Naive thymus-derived CD8-positive, alpha-beta T cell (primary cell): Measurements from ENCODE around the gene MTHFD1. TPM values are rescaled to one million over a fixed set of nuclear protein-coding genes. Genes with fewer than 3 reads are reported as not detected.

Source experiments
- ATAC-seq, 2 donors: fragments of 150-1000 bp; cut with Tn5 transposase in 1 of 2; sonication (Bioruptor Pico), chemical (Tn5 transposase) in 1 of 2; 1 replicate in 1 of 2; 2 replicates in 1 of 2; pipeline ENCODE4 v1.10.0; 2021; ENCODE audit warnings: mild to moderate bottlenecking in 2 of 2, moderate library complexity in 2 of 2
- POLR2A ChIA-PET: fragments of 350-600 bp; sonication (Branson Sonifier 250); formaldehyde crosslinking; loops from one replicate; lab custom pipeline; 2021; ENCODE audit warnings: antibody characterized with exemption; lab: Charles Lee
- DNase-seq, 10 donors: peaks; one replicate each; pipeline versions ENCODE4 v3.0.0 to v3.0.0-alpha.2; 2020 to 2022
- H3K27ac Mint-ChIP-seq, 10 donors: one replicate each; pipeline ENCODE4 v1.8.0; 2020 to 2022; ENCODE audit warnings: mild to moderate bottlenecking in 10 of 10, mixed read lengths in 10 of 10, moderate library complexity in 4 of 10, inconsistent platforms in 1 of 10
- H3K27me3 Mint-ChIP-seq, 5 donors: one replicate each; pipeline ENCODE4 v1.8.0; 2021 to 2022; ENCODE audit warnings: mixed read lengths in 5 of 5
- H3K36me3 Mint-ChIP-seq, 3 donors: one replicate each; pipeline ENCODE4 v1.8.0; 2020 to 2022; ENCODE audit warnings: mixed read lengths in 3 of 3, mild to moderate bottlenecking in 2 of 3, inconsistent platforms in 1 of 3
- H3K4me1 Mint-ChIP-seq, 4 donors: one replicate each; pipeline ENCODE4 v1.8.0; 2021 to 2022; ENCODE audit warnings: mixed read lengths in 4 of 4
- H3K4me3 Mint-ChIP-seq, 10 donors: one replicate each; pipeline ENCODE4 v1.8.0; 2020 to 2022; ENCODE audit warnings: mild to moderate bottlenecking in 10 of 10, mixed read lengths in 10 of 10, moderate library complexity in 6 of 10, inconsistent platforms in 1 of 10
- H3K9me3 Mint-ChIP-seq, 9 donors: one replicate each; pipeline ENCODE4 v1.8.0; 2020 to 2022; ENCODE audit warnings: mixed read lengths in 9 of 9, mild to moderate bottlenecking in 3 of 9, inconsistent platforms in 1 of 9, moderate library complexity in 1 of 9
- polyA plus RNA-seq, 3 donors: library from polyadenylated mRNA; unstranded; fragments of 300-500 nt; fragmentation: Illumina TruSeq; gene quantifications; one replicate each; pipeline ENCODE4 v1.2.3, GENCODE V29; 2021
- total RNA-seq, 8 experiments: library from RNA in 2 of 8; stranded (reverse) in 2 of 8; gene quantifications; one replicate each; pipeline ENCODE4 v1.2.3 and lab custom pipeline; 2021 to 2026

The MTHFD1 gene
- total and polyA plus RNA-seq, 5 experiments from 2014 or later: 32.6 to 44.2 (median 38.6) TPM

GRCh38 chr14:64438181-64438841 is 50.2 kb downstream of the MTHFD1 start:
- POLR2A ChIA-PET: no interaction called here
- Mint-ChIP-seq H3K4me1 (peaks cover 0 to 13% (median 7%) of the 10 kb centered on the region in 4 donors), H3K27ac (peak overlapping the region in 2 of 10 donors; percentile 53 to 74), H3K9me3 (no peaks in the 10 kb centered on the region), H3K36me3 (peaks cover 4 to 81% (median 46%) of the 10 kb centered on the region in 3 donors), H3K4me3 (no peak overlapping the region), H3K27me3 (no peaks in the 10 kb centered on the region)
- no peak for DNase-seq
- peak in 1 of 2 donors; percentile 64 for ATAC-seq

GRCh38 chr14:64439141-64439540 is 51.0 kb downstream of the MTHFD1 start:
- peaks cover 4 to 21% (median 14%) of the 10 kb centered on the region in 4 donors for H3K4me1 Mint-ChIP-seq
- H3K36me3 Mint-ChIP-seq: peaks cover 4 to 75% (median 46%) of the 10 kb centered on the region in 3 donors
- DNase-seq: no peak
- H3K9me3 Mint-ChIP-seq: no peaks in the 10 kb centered on the region
- no peak overlapping the region for H3K4me3 Mint-ChIP-seq
- peak overlapping the region in 5 of 10 donors; percentile 1 to 74 (median 53) for H3K27ac Mint-ChIP-seq
- no peak for ATAC-seq
- H3K27me3 Mint-ChIP-seq: no peaks in the 10 kb centered on the region
- POLR2A ChIA-PET: no interaction called here

GRCh38 chr14:64440494-64440893 is 52.3 kb downstream of the MTHFD1 start:
- H3K27me3 Mint-ChIP-seq: no peaks in the 10 kb centered on the region
- no peak overlapping the region for H3K27ac Mint-ChIP-seq
- ATAC-seq: no peak

GRCh38 chr14:64442300-64442988 is 54.3 kb downstream of the MTHFD1 start:
- Mint-ChIP-seq H3K4me3 (no peak overlapping the region), H3K9me3 (no peaks in the 10 kb centered on the region), H3K36me3 (peaks cover 4 to 43% (median 28%) of the 10 kb centered on the region in 3 donors), H3K4me1 (peaks cover 16 to 38% (median 32%) of the 10 kb centered on the region in 4 donors), H3K27me3 (no peaks in the 10 kb centered on the region), H3K27ac (no peak overlapping the region)
- DNase-seq (no peak), ATAC-seq (no peak)
- POLR2A ChIA-PET: no interaction called here

More at GRCh38 chr14:64440494-64440893, 52.3 kb downstream of the MTHFD1 start:
- no peak overlapping the region for H3K4me3 Mint-ChIP-seq
- POLR2A ChIA-PET: interaction anchor here (0.7 kb wide), 1 partner anchor 43 kb away, joined by 5 read pairs; no protein-coding TSS in a partner anchor
- H3K9me3 Mint-ChIP-seq: no peaks in the 10 kb centered on the region
- H3K4me1 Mint-ChIP-seq: peaks cover 15 to 34% (median 27%) of the 10 kb centered on the region in 4 donors
- DNase-seq: no peak
- peaks cover 4 to 63% (median 39%) of the 10 kb centered on the region in 3 donors for H3K36me3 Mint-ChIP-seq

- H3K4me3 Mint-ChIP-seq: no peak overlapping the region
- no peaks in the 10 kb centered on the region for H3K27me3 Mint-ChIP-seq
- H3K27ac Mint-ChIP-seq: peak overlapping the region in 8 of 10 donors; percentile 28 to 92 (median 72)
- POLR2A ChIA-PET: interaction anchor here (1.3 kb wide), 1 partner anchor 56 kb away, joined by 3 read pairs; the partner anchor contains the start of gene MTHFD1
- H3K4me1 Mint-ChIP-seq: peaks cover 18 to 41% (median 38%) of the 10 kb centered on the region in 4 donors
- ATAC-seq: no peak
- DNase-seq: no peak
- H3K36me3 Mint-ChIP-seq: peaks cover 4 to 45% (median 24%) of the 10 kb centered on the region in 3 donors
- H3K9me3 Mint-ChIP-seq: no peaks in the 10 kb centered on the region
These were observed 56.0 kb downstream of the MTHFD1 start for GRCh38 chr14:64444140-64444539.

GRCh38 chr14:64444984-64445845 is 57.1 kb downstream of the MTHFD1 start:
- DNase-seq: peak in 3 of 10 donors; percentile 4 to 29 (median 15)
- peak; percentile 59 to 73 for ATAC-seq
- Mint-ChIP-seq H3K27me3 (no peaks in the 10 kb centered on the region), H3K9me3 (no peaks in the 10 kb centered on the region), H3K27ac (peak overlapping the region in 9 of 10 donors; percentile 27 to 92 (median 77)), H3K4me3 (peak overlapping the region in 8 of 10 donors; percentile 7 to 58 (median 33)), H3K4me1 (peaks cover 18 to 43% (median 38%) of the 10 kb centered on the region in 4 donors), H3K36me3 (peaks cover 4 to 45% (median 22%) of the 10 kb centered on the region in 3 donors)
- POLR2A ChIA-PET: interaction anchor here (1.1 to 1.3 kb wide), 2 partner anchors 57 to 60 kb away, joined by 3 read pairs; partner anchors contain the start of gene MTHFD1

GRCh38 chr14:64447876-64448670 is 59.9 kb downstream of the MTHFD1 start:
- peak; percentile 59 to 77 for ATAC-seq
- POLR2A ChIA-PET: interaction anchor here (1.0 kb wide), 1 partner anchor 12 kb away, joined by 4 read pairs; no protein-coding TSS in a partner anchor
- Mint-ChIP-seq H3K4me3 (peak overlapping the region in 1 of 10 donors; percentile 24), H3K4me1 (peaks cover 18 to 48% (median 40%) of the 10 kb centered on the region in 4 donors), H3K27me3 (no peaks in the 10 kb centered on the region), H3K36me3 (peaks cover 0 to 41% (median 4%) of the 10 kb centered on the region in 3 donors), H3K27ac (peak overlapping the region; percentile 12 to 89 (median 72)), H3K9me3 (no peaks in the 10 kb centered on the region)
- DNase-seq: peak in 6 of 10 donors; percentile 2 to 52 (median 25)

- ATAC-seq (no peak), DNase-seq (no peak)
- Mint-ChIP-seq H3K36me3 (peaks cover 0 to 58% (median 10%) of the 10 kb centered on the region in 3 donors), H3K9me3 (no peaks in the 10 kb centered on the region), H3K27ac (peak overlapping the region in 5 of 10 donors; percentile 18 to 71 (median 40)), H3K4me3 (no peak overlapping the region), H3K27me3 (no peaks in the 10 kb centered on the region), H3K4me1 (peaks cover 4 to 28% (median 22%) of the 10 kb centered on the region in 4 donors)
- POLR2A ChIA-PET: no interaction called here
These were observed 62.1 kb downstream of the MTHFD1 start for GRCh38 chr14:64450255-64450654.

- POLR2A ChIA-PET: no interaction called here
- ATAC-seq (no peak), DNase-seq (no peak)
- H3K36me3 Mint-ChIP-seq: peaks cover 0 to 59% (median 9%) of the 10 kb centered on the region in 3 donors
- H3K4me3 Mint-ChIP-seq: no peak overlapping the region
- H3K27ac Mint-ChIP-seq: peak overlapping the region in 2 of 10 donors; percentile 22
- H3K4me1 Mint-ChIP-seq: peaks cover 5 to 26% (median 14%) of the 10 kb centered on the region in 4 donors
- no peaks in the 10 kb centered on the region for H3K27me3 Mint-ChIP-seq
- no peaks in the 10 kb centered on the region for H3K9me3 Mint-ChIP-seq
These were observed 66.5 kb downstream of the MTHFD1 start for GRCh38 chr14:64454671-64455070.

GRCh38 chr14:64459405-64460136 is 71.4 kb downstream of the MTHFD1 start:
- H3K27ac Mint-ChIP-seq: peak overlapping the region in 4 of 10 donors; percentile 13 to 44 (median 36)
- no peaks in the 10 kb centered on the region for H3K27me3 Mint-ChIP-seq
- H3K4me1 Mint-ChIP-seq: peaks cover 9 to 30% (median 18%) of the 10 kb centered on the region in 4 donors
- POLR2A ChIA-PET: interaction anchor here (1.1 kb wide), 1 partner anchor 44 kb away, joined by 3 read pairs; the partner anchor contains the start of gene ZBTB25
- no peak overlapping the region for H3K4me3 Mint-ChIP-seq
- ATAC-seq: no peak
- DNase-seq: no peak
- peaks cover 0 to 36% (median 3%) of the 10 kb centered on the region in 3 donors for H3K36me3 Mint-ChIP-seq
- H3K9me3 Mint-ChIP-seq: no peaks in the 10 kb centered on the region
